GM19395 (cell line): ENCODE data around the gene KIDINS220.

Experiments used
- ATAC-seq: cut with Tn5 transposase; IDR thresholded peaks from one replicate; pipeline ENCODE4 v1.9.1; 2021; ENCODE audit warnings: mild to moderate bottlenecking, moderate library complexity; ENCODE audit not compliant: unreplicated experiment

Gene KIDINS220

DNA sequence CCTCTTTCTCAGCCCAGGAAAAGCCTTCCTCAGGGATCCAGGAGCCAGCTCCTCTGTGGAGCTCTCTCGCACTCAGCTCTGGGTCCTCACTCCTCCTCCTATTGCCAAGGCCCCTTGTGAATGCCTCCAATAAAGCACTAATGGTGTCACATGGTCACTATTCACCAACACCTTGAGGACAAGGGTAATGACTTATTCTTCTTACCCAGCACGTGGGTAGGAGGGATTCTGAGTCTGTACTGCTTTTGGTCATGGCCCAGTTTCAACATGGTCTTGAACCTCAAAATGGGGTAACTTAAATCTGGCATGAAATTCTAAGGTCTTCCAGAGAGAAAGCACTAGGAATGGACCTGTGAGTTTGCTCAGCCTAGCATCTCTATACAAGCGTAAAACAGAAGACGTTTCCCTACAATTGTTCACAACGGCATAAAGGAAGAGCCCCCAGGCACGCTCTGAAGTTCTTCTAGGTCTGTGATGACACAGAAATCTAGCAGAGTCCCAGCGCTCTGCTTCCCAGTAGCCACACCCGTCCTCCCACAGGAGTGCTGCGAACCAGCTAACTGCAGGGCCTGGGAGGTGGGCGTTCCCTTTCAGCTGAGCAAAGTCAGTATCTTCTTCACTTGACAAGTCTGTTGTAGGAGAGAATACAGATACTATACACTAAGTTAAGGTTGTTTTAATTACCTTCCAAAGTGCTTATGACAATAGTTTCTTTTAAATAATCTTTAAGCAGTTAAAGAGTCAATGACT, 14.6 kb upstream of the KIDINS220 start:
- ATAC-seq, result no peak

DNA sequence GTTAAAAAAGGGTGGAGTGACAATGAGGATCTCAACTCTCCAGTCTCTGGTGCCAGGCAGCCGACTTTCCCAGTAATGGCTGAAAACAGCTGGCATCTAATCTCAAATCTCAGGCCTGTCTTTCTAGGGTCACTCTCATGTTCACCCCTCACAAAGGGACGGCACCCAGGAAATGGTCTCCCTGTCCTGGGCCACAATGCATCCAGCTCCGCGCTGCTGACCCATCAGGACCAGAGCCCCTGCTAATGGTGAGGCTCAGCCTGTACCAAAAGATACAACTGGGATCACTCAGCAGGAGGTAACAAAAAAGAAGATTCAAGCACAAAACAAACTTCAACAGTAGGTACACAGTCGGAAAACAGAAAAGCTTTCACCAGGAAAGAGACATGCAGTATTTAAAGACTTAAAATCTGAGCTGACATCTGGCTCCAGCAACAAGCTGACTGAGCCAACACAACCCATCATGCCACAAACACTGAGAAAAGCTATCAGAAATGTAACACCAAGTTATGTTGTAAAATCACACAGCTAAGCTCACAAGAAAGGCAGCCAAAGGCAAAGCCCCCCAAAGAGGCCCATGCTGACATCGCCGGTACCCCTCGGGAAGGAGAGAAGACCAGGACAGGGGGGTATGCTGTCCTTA, 13.6 kb upstream of the KIDINS220 start:
- ATAC-seq, result no peak

DNA sequence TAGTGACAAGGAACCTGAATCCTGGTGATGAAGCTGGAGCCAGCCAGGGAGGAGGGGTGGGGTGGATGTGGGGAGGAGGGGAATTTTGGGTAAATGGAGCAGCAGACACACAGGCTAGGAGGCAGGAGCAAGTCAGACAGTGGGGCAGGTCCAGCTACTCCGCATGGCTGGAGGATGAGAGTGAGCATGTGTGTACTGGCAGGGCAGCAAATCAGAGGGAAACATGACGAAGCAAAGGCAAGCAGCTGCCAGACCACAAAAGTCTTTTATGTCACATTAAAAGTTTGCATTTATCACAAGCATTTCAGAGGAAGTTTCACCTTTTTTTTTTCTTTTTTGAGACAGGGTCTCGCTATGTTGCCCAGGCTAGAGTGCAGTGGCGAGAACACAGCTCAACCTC, 11.9 kb upstream of the KIDINS220 start:
- no peak for ATAC-seq

DNA sequence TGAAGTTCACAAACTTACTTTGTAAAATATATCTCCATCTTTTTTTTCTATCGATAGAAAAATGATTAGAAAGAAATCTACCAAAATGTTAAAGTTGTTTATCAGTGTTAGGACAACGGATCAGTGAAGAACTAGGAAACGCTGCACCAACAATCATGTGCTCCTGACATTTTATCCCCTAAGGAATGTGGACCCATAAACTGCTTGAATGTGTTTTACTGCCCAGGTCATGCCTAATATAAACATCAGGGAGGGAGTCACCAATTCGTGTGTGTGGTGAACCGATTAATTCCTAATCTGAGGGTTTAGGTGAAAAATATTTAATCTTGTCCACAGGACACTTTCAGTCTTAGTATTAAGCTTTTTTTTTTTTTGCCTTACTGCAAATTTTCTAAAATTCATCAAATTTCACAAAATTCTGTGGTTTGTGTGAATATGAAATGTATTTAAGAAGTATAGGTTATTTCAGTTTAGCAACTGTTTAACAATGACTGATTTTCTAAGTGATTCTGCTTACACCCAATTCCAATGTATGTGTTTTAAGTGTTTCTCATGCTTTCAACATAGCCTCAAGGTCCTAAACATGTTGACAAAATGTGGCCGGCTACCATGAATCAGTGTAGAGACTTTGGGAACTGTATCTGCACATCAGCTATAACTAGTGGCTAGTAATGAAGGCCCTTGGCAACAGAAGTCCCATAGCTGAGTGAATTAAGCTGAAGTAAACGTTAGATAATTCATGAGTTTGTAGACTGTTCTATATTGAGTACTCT, 11.1 kb upstream of the KIDINS220 start:
- ATAC-seq, result no peak

DNA sequence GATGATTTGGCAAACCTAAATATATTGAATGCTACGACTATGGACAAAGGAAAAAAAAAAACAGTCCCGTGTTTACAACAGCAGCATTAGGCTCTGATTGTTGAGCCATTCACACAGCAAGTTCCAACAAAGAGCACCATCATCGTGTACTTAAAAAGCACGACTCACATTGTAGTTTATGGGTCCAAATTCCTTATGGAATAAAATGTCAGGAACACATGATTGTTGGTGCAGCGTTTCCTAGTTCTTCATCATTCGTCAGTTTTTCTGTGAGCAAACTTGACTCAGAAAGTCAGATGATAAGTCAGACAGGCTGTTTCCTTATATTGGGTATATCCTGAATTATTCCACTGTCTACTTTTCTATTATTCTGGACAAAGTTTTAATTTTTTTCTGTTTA, 10.0 kb upstream of the KIDINS220 start:
- ATAC-seq, result no peak

DNA sequence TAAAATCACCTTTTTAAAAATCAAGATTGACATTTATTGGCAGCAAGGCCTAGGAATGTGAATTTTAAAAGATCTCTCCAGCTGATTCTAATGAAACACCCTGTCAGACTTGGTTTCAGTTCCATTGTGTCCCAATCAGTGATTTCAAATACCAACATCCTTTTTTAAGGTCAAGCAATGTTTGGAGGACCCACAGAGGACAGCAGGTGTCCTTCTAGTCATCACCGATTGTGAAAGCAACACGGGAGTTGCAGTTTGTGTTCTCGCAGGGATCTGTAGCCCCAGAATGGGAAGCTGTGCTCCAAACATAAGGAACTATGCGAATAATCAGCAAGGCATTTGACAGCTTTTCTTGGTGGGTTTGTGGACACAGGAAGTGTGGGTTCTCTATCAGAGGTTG, 4.5 kb upstream of the KIDINS220 start:
- no peak for ATAC-seq

DNA sequence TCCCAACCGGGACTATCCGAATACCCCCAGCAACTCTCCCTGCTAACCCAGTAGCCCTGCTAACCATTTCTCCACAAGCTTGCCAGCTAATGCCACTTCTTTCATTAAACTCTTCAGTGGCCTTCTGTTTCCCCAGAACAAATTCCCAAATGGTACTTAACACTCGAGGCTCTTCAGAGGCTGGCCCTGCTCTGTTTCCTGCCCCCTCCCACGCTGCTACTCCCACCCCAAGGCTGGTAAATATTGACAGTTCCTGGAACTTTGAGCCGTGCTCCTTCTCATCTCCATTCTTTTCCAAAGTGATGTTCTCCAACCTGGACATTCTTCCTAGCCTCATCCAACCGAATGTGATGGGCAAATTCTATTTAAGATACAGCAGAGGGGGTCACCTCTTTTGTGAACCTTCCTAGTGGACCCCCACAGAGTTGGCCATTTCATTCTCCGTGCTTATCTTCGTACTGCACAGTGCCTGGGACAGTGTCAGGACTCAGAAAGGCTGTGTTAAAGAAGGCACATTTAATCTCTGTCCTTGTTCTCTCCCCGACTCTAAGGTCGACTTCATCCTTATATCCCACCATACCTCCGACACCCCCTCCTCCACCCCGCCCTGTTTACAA, 3.2 kb upstream of the KIDINS220 start:
- ATAC-seq, result no peak

DNA sequence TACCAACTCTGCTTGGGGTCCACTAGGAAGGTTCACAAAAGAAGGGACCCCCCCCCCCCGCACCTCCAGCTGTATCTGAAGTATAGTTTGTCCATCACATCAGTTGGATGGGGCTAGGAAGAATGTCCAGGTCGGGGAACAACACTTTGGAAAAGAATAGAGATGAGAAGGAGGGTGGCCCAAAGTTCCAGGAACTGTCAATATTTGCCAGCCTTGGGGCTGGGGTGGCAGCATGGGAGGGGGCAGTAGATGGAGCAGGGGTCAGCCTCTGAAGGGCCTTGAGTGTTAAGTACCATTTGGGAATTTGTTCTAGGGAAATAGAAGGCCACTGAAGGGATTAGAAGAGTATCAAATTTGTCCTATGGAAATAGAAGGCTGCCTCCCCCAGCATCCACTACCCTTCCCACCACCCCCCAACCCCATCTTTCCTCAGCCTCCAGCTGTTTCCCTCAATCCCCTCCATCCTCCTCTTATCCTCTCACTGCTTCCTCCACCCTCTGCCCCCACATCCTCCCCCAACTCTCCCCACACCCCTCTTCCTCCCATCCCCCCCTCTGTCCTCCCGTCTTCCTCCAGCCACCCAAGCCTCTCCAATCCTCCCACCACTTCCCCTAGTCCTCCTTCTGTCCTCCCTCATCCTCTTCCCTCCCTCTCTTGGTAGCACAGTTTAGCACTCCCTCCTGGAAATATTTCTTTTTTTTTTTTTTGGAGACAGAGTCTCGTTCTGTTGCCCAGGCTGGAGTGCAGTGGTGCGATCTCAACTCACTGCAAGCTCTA, 2.0 kb upstream of the KIDINS220 start:
- no peak for ATAC-seq

DNA sequence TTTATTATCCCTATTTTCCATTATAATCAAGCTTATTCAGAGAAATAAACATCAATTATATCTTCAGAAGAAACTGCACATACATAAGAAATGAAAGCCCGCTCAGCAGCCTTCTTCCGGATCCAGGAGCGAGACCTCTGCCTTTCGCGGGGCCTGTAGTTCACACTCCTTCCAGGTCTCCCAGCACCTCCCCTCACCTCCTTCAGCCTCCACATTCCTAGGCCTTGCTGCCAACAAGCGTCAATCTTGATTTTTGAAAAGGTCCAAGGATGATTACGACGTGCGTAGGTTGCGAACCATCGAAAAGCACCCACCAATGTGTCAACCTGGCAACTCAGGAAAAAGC, 355 bp upstream of the KIDINS220 start:
- ATAC-seq, result no peak

DNA sequence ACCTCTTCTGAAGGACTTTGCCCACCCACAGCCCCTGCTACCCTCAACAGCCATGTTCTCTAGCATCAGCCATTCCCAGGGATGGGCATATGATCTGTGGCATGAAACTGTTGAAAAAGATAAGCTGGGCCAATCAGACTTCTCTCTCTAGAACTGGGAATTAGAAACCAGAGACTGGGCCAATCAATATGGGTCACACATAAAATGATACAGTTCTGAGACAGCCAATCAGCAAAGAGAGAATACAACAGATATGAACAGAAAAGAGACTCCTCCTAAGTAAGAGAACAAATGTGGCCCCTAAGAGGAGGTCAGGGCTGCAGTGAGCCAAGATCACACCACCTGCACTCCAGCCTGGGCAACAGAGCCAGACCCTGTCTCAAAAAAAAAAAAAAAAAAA, 2.1 kb downstream of the KIDINS220 start:
- ATAC-seq, result no peak

DNA sequence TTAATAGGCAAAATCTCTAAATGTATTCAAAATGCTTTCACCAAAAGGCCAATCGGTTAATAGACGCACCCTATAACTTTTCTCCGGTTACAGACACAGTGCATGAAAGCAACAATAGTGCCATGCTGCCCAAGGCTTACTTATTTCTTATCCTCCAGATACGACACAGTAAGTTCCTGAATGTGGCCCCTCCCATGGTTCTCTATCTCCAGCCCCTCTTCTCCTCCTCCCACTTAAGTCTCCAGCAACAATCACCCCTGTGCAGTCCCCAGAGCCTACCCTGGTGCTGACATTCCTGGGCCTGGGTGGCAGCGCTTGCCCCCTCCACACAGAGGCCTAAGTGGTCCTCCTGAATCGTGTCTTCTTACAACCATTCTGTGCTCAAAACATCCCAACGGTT, 3.6 kb downstream of the KIDINS220 start:
- ATAC-seq, result no peak

DNA sequence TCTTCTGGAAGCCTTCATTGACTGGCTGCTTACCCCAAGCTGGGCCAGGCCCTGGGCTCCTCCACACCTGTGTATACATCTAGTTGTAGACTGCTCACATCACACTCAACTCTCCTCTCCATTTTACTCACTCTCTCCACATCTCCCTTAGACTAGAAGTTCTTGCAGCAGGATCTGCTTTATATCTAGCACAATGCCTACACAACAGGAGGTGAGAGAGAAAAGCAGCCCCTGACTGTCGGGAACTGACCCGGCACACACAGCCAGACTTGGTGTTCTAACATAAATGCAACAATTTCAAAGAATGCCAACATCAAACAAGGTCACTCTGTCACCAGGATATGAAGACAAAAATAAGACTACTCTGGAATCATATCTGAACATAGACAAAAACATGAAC, 5.9 kb downstream of the KIDINS220 start:
- no peak for ATAC-seq

DNA sequence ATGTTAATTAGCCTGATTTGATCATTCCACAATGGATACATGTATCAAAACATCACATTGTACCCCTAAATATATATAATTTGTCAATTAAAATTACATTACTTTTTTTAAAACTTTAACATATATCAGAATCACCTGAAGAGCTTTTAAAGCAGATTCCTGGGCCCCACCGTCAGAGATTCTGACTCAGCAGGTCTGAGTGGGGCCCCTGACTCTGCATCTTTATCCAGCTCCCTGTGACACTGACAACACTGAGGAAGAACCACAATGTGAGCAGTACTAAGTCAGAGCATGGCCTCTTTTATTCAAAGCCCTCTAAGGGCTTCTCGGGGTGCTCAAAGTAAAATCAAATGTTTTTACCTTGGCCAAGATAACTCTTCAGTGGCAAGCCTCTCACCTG, 9.7 kb downstream of the KIDINS220 start:
- no peak for ATAC-seq

DNA sequence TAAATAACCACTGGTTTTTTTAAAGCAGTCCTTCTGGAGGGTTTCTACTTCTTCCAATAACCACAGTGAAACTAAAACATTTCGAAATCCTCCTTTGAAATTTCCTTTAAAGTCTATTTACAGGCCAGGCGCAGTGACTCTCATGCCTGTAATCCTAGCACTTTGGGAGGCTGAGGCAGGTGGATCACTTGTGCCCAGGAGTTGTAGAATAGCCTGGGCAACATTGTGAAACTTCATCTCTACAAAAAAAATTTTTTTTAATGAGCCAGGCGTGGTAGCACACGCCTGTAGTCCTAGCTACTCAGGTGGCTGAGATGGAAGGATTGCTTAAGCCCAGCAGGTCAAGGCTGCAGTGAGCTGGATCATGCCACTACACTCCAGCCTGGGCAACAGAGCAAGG, 15.2 kb downstream of the KIDINS220 start:
- ATAC-seq, result no peak

DNA sequence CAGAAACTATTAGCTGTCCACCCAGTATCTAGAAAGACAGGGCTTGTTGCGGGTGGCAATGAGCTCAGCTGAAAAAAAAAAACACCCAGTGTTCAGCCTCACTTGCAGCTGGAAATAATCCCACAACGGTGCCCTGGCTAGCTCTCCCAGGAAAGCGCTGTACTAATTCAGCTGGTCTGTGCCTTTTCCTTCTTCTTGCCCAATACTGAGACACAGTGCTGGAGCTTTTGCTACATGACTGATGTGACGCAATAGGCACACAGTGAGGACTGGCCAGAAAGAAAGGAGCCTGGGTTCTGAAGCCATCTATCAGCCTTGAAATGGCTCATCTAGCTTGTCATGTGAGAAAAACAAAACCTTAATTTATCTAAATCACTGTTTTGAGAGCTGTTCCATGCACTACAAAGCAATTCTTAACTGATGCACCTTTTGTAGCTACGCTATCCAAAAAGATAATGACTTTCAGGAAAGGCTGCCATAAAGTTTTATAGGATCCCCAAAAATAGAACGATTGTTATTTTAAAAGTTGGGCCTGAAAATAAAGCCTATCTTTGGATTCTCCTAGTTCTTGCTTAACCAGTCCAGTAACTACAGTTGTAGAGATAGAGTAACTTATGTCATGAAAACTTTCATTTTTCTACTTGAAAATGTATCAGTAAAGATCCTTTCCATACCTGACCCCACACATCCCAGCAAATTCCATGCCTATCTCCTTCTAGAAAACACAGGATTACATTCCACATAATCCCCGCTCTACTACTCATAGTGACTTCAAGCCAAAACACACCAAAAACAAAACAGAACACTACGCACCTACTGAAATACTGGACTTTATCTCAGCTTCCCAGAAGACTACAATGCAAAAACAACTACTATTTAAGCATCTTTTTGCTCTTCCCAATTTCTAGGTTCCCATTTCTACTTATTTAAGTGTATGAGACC, 15.9 kb downstream of the KIDINS220 start:
- no peak for ATAC-seq

DNA sequence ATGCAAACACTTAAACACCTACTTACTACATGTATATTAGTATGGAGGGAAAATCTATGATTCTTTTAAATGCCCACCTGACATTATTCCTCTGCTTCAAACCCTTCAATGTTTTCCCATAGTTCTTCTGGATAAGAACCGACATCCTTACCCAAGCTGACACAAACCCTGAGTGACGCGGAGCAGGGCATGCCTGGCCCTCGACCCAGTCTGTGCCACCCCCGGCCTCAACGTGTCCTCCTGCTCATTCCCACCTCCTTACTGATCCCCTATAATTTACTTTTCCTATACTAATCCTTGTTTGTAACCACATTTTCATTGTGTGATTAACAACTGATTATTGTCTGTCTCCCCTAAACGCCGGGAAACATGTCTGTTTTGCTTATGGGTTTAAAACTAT, 17.5 kb downstream of the KIDINS220 start:
- no peak for ATAC-seq

DNA sequence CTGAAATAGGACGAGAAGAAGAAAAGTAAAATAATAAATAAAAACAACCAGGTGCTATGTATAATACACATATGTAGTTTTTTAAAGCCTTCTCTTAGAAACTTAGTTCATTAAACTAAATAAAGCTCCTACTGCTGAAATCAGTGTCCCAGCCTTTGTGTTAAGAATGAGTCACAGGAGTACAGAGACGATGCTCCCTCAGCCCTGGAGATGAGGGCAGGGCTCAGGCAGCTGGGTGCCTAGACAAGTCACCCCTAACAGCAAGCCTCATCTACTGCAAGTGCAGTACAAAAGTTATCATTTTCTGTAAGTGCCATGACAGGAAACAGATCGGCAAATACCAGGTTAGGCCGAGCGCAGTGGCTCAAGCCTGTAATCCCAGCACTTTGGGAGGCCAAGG, 18.2 kb downstream of the KIDINS220 start:
- no peak for ATAC-seq

DNA sequence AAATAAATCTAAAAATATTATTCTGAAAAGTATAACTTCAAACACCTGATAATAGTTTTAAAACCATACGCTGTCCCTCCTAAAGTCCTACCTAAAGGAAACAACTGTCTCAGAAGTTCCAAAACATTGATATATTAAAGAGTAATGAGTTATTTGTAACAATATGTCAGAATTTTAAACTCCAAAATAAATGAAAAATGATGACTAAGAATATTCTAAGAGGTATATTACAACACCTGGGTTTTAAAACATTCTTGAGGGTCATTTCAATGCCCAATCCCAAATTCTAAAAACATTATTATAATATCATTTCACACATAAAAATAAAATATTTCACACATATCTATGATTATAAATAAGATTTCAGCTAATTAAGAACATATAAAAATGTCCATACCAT, 20.2 kb downstream of the KIDINS220 start:
- ATAC-seq, result no peak

DNA sequence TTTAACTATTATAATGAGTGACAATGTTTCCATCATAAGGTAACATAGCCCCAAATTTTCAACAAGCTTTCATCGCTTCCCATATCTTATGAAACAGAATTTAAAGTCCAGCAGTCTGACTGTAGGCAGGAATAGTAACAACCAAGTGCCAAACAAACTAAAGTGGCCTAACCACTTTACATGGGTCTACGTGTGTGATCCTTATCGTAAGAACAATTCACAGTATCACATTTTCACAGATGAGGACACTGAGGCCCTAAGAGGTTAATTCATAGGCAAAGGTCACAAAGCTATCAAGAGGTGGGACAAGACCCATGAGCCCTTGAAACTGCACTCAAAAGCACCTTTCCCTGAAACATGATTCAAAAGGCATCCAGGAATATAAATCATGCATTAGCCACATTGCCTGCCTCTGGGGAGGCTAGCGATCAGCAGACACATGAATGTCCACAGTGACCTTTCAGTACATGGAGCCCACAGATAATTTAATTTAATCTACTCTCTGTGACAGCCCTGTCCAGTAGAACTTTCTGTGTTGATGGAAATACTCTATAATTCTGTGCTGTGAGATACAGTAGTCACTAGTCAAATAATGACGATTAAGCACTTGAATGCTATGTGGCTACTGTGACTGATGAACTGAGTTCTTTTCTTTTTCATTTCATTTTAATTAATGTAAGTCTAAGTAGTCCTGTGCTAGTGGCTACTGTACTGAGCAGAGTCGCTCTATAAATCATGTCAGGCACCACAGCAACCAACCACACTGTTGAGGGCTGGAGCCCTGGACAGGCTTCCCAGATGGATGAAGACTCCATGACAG, 30.3 kb downstream of the KIDINS220 start:
- ATAC-seq, result no peak
